Lower lobe of right lung (tissue), 2 donors: ENCODE measurements around the gene PLVAP. TPM values are rescaled to one million over a fixed set of nuclear protein-coding genes. Genes with fewer than 3 reads are reported as not detected.

Experiments
- ATAC-seq, 2 donors: fragments of 200-7000 bp; cut with Tn5 transposase; one replicate each; pipeline ENCODE4 v1.9.1; 2020 to 2022; ENCODE audit warnings: mild to moderate bottlenecking in 2 of 2, moderate library complexity in 2 of 2
- DNase-seq: peaks from one replicate; pipeline ENCODE4 v3.0.0-alpha.2; 2020
- H3K27ac ChIP-seq: fragments of 200-600 bp; one replicate; pipeline ENCODE4 v1.8.0; 2022
- H3K27me3 ChIP-seq: fragments of 200-600 bp; one replicate; pipeline ENCODE4 v1.8.0; 2022; ENCODE audit warnings: low read depth
- H3K36me3 ChIP-seq: fragments of 200-600 bp; one replicate; pipeline ENCODE4 v1.8.0; 2022; ENCODE audit warnings: mild to moderate bottlenecking
- H3K4me1 ChIP-seq: fragments of 200-600 bp; one replicate; pipeline ENCODE4 v1.8.0; 2022
- H3K4me3 ChIP-seq: fragments of 200-600 bp; one replicate; pipeline ENCODE4 v1.8.0; 2022; ENCODE audit warnings: mild to moderate bottlenecking
- H3K9me3 ChIP-seq: fragments of 200-600 bp; one replicate; pipeline ENCODE4 v1.8.0; 2022
- CTCF ChIP-seq: fragments of 200-600 bp; IDR thresholded peaks from one replicate; pipeline ENCODE4 v1.8.0; 2022; ENCODE audit warnings: antibody characterized with exemption, mild to moderate bottlenecking
- intact Hi-C: fragments of 100-400 bp; cut with DNase I; formaldehyde crosslinking; loops from one replicate; pipeline ENCODE4 v1.11.0; 2022
- total RNA-seq: library from RNA; stranded (reverse); fragmentation: NEBNext Ultra II Directional; extraction: Animal tissue kit (Norgen Biotek cat#: 25700); gene quantifications from one replicate; pipeline ENCODE4 v1.2.1, GENCODE V29; 2021
- donor health status: DM: no; HTN: yes; CAD: no; lungs with severe emphysema.

Gene PLVAP
- total RNA-seq, 1 donor from 2014 or later, result 25.9 TPM

GRCh38 chr19:17327654-17328516, 49.3 kb downstream of the PLVAP start:
- H3K27ac ChIP-seq, result peak overlapping the region; percentile 73
- peaks cover 9% of the 10 kb centered on the region for H3K27me3 ChIP-seq
- peaks cover 14% of the 10 kb centered on the region for H3K4me1 ChIP-seq
- intact Hi-C loops, result no loop called here
- peak overlapping the region; percentile 53 for H3K4me3 ChIP-seq
- H3K36me3 ChIP-seq, result peaks cover 4% of the 10 kb centered on the region
- peak; percentile 88 to 92 for ATAC-seq
- H3K9me3 ChIP-seq, result no peaks in the 10 kb centered on the region
- peak; percentile 88 for DNase-seq
- TF ChIP-seq CTCF, result peak; percentile 29

GRCh38 chr19:17327068-17327653, 50.0 kb downstream of the PLVAP start:
- H3K4me1 ChIP-seq, result peaks cover 14% of the 10 kb centered on the region
- no peak for ATAC-seq
- H3K36me3 ChIP-seq, result peaks cover 4% of the 10 kb centered on the region
- DNase-seq, result no peak
- no peak for TF ChIP-seq CTCF
- H3K4me3 ChIP-seq, result no peak overlapping the region
- H3K27me3 ChIP-seq, result peaks cover 9% of the 10 kb centered on the region
- no peak overlapping the region for H3K27ac ChIP-seq
- intact Hi-C loops, result no loop called here
- H3K9me3 ChIP-seq, result no peaks in the 10 kb centered on the region

DNA sequence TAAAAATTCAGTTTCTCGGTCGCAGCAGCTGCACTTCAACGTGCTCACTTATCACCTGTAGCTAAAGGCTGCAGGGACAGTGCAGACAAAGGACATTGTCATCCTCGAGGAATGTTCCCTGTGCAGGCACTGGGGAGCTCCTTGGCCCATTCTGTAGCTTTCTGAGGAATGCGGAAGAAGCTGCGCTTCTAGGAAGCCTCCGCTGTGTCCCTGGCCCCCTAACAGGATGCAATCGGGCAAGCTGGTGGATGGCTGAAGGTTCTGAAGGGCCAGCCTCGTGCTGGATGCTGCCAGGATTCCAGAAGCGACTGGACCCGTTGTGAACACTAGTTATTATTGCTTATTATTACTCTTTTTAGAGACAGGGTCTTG, 50.6 kb downstream of the PLVAP start:
- Histone ChIP-seq H3K27me3 (peaks cover 9% of the 10 kb centered on the region), H3K9me3 (no peaks in the 10 kb centered on the region), H3K4me3 (no peak overlapping the region), H3K36me3 (peaks cover 8% of the 10 kb centered on the region), H3K27ac (no peak overlapping the region), H3K4me1 (peaks cover 14% of the 10 kb centered on the region)
- intact Hi-C loops, result no loop called here
- no peak for TF ChIP-seq CTCF
- DNase-seq (no peak), ATAC-seq (no peak)

DNA sequence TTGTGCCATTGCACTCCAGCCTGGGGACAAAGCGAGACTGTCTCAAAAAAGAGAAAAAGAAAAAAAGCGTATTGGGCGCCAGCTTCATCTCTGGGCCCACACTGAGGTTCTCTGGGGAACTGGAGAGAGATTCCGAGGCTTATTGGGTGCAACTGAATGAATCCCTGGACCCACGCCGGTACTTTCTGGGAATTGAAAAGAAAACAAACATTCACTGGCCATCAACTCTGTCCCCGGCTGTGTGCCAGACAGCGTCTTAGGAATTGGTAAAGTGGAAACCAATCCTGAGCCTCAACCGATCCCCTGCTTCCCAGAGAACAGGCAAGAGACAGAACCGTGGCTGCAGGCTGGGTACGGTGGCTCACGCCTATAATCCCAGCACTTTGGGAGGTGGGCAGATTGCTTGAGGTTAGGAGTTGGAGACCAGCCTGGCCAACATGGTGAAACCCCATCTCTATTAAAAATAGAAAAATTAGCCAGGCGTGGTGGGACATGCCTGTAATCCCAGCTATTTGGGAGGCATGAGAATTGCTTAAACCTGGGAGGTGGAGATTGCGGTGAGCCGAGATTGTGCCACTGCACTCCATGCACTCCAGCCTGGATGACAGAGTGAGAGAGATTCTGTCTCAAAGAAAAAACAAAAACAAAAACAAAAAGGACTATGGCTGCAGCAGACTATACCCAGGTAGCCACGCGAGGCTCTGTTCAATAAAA, 51.1 kb downstream of the PLVAP start:
- no peak for DNase-seq
- no peak for TF ChIP-seq CTCF
- H3K36me3 ChIP-seq, result peaks cover 12% of the 10 kb centered on the region
- peaks cover 14% of the 10 kb centered on the region for H3K4me1 ChIP-seq
- no peak overlapping the region for H3K4me3 ChIP-seq
- ATAC-seq, result no peak
- intact Hi-C loops, result no loop called here
- H3K9me3 ChIP-seq, result no peaks in the 10 kb centered on the region
- H3K27me3 ChIP-seq, result peaks cover 9% of the 10 kb centered on the region
- H3K27ac ChIP-seq, result no peak overlapping the region

DNA sequence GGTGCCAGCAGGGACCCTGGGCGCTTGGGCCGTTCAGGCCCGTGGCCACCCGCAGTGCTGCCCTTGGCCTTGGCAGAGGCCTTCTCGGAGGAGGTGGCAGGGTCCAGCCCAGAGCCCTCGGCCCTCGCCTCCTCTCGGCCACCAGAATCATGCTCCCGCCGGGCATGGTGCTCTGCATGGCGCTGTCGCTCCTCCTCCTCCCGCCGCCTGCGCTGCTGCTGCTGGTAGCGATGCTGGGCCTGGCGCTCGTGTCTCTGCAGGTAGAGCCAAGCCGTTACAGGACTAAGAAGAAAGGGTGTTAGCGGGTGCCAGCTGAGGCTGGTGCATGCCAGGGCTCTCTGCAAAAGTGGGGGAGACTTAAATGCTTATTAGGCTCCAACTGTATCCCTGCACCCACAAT, 52.0 kb downstream of the PLVAP start:
- no peak overlapping the region for H3K27ac ChIP-seq
- no peak for DNase-seq
- no peak overlapping the region for H3K4me3 ChIP-seq
- H3K27me3 ChIP-seq, result peaks cover 9% of the 10 kb centered on the region
- no peak for ATAC-seq
- intact Hi-C loops, result no loop called here
- no peaks in the 10 kb centered on the region for H3K9me3 ChIP-seq
- peaks cover 21% of the 10 kb centered on the region for H3K36me3 ChIP-seq
- TF ChIP-seq CTCF, result no peak
- H3K4me1 ChIP-seq, result peaks cover 14% of the 10 kb centered on the region
